HS-27A (cell line): ENCODE measurements around the gene GORASP1.
"Not testable (repeated sequence)": the region's sequence is repeated elsewhere in the genome, so short reads cannot be mapped to it uniquely, and the experiment has no call there.

ENCODE experiments used
- DNase-seq: peaks from one replicate; pipeline ENCODE4 v3.0.0-alpha.2; 2012; ENCODE audit warnings: low read depth, missing footprints

Gene GORASP1

GRCh38 chr3:39065197-39065596, 42.2 kb downstream of the GORASP1 start:
- DNase-seq = no peak

- no peak for DNase-seq
These were observed 42.8 kb downstream of the GORASP1 start for GRCh38 chr3:39064646-39065045.

DNA sequence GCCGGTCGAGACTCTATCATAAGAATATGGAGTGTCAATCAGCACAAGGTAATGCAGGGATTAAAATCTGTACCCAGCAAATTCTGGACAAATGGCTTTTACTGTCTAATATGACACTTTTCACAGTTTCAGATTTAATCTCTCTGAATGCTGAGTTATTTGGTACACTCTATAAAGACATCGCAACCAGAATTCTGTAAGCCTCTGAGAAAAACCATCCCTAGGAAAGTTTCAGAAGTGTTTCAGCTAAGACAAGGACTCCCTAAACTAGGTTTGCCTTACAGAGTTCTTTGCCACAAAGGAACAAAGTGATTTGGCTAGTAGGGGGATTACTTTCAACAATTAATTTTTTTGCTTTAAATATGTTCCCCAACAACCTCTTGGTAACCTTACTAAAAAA, 44.3 kb downstream of the GORASP1 start:
- no peak for DNase-seq

GRCh38 chr3:39062180-39062579, 45.2 kb downstream of the GORASP1 start:
- DNase-seq = no peak

GRCh38 chr3:39061228-39061627, 46.2 kb downstream of the GORASP1 start:
- DNase-seq = not testable (repeated sequence)

GRCh38 chr3:39056151-39056550, 51.3 kb downstream of the GORASP1 start:
- no peak for DNase-seq

GRCh38 chr3:39053696-39054095, 53.7 kb downstream of the GORASP1 start:
- no peak for DNase-seq

DNA sequence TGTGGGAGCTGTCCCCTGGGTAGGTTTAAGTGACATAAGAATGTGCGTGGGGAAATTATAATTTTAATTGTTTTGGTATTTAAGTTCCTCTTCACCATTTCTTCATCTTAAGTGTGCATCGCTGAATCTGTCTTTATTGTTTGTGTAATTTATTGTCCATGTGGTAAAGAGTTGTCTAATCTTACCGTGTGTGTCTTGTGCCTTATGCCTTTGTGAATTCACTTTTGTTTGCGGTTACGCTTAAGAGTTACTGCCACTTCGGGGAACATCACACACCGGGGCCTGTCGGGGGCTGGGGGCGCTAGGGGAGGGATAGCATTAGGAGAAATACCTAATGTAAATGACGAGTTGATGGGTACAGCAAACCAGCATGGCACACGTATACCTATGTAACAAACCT, 54.8 kb downstream of the GORASP1 start:
- DNase-seq = no peak

GRCh38 chr3:39051649-39052561, 55.5 kb downstream of the GORASP1 start, which contains the start of the genes SCN11A and WDR48:
TSS of gene SCN11A (minus strand) at chr3:39051944. CDS start at chr3:38950362, 101,582 bp downstream.
TSS of gene WDR48 (plus strand) at chr3:39052016. CDS start at chr3:39052026, 10 bp downstream.
- peak; percentile 70 for DNase-seq

GRCh38 chr3:39050029-39050428, 57.4 kb downstream of the GORASP1 start:
- no peak for DNase-seq
